ENCODE data around the gene INPP5A.

DNA sequence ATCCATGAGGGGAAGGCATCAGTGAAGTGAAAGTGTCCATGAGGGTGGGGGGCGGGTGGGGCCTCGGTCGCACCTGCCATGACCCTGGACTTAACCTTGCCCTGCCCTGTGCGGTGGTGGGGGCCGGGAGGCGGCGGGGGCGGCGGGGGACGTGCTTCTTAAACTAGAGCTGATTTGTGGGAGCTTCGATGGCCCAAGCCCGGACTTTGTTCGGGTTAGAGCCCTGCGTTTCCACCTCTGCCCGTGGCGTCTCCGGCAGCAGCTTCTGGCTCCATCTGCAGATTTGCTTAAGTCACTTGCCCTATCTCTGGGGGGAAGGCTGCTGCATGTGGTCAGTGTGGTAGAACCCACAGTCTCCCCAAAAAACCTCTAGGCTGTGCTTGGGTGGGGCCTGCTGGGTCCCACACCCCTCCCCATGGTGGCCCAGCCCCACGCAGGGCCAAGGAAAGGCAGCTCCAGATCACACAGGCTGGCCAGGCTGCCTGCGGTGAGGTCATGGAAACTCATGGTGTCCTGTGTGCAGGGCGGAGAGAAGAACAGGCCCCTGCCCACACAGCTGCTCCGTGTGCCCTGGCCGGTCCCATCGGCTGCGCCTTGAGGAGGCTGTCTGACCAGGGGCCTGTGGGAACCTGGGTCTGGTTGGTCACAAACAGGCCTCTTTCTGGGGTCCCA is 93.2 kb downstream of the INPP5A start:
- TF ChIP-seq, protein P1, sequence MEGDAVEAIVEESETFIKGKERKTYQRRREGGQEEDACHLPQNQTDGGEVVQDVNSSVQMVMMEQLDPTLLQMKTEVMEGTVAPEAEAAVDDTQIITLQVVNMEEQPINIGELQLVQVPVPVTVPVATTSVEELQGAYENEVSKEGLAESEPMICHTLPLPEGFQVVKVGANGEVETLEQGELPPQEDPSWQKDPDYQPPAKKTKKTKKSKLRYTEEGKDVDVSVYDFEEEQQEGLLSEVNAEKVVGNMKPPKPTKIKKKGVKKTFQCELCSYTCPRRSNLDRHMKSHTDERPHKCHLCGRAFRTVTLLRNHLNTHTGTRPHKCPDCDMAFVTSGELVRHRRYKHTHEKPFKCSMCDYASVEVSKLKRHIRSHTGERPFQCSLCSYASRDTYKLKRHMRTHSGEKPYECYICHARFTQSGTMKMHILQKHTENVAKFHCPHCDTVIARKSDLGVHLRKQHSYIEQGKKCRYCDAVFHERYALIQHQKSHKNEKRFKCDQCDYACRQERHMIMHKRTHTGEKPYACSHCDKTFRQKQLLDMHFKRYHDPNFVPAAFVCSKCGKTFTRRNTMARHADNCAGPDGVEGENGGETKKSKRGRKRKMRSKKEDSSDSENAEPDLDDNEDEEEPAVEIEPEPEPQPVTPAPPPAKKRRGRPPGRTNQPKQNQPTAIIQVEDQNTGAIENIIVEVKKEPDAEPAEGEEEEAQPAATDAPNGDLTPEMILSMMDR (conservative IDR thresholded peaks at IDR 0.05; ENCODE audit: low read length), result no peak
- TF ChIP-seq EZH2phosphoT487 (IDR thresholded peaks at IDR 0.05; ENCODE audit: borderline replicate concordance), result no peak

Data from Loucy (cell line).